ENCODE results near the gene SLC31A2.
A peak's percentile ranks its signal among the peaks of the same experiment; 100 is the strongest.

The SLC31A2 gene

DNA sequence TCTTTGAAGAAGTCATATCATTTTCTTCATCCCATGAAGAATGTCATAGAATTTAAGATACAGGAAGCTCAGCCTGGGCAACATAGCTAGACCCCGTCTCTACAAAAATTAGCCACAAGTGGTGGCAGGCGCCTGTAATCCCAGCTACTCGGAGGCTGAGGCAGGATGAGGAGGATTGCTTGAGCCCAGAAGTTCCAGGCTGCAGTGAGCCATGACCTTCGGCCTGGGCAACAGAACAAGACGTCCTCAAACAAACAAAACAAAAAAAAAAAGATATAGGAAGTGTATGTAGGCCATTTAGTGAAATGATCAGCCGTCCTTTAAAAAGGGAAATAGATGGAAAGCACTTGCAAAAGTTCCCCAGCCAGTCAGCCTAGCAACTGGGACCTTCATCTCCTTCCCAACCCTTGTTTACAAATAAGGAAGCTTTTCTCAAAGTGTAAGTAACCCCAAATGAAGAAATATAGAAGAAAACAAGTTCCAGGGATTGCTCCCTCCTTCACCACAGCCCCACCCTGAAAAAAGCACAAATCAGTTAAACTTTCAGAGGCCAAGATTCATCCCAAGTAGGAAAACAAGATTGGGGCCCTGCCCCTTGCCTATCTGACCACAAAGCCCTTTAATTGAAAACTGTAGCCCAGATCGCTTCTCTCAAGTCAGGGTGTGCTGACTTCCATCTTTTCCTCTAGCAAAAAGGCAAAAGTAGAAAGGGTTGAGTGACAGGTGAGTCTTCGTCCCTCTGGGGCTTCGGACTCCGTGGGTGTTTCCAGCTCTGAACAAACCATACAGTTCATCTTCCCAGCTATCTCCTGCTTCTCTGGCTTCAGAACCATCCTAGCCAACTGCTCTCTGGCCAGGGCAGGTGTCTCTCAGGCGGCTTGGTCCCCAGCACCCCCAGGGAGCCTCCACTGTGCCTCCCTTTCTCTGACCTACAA lies 1.2 kb downstream of the SLC31A2 start:
- TF ChIP-seq ZNF639 (tag by site-specific recombination; IDR thresholded peaks at IDR 0.05) (no peak), ZNF121 (tag by site-specific recombination; IDR thresholded peaks at IDR 0.05) (peak; percentile 88)
- CTCF ChIA-PET, result interaction anchor here (0.7 to 1.3 kb wide), 6 partner anchors 37 to 226 kb away, joined by 3 to 7 read pairs (median 3); partner anchors contain the start of genes CDC26 and PRPF4
- Histone ChIP-seq H3K9me3 (ENCODE audit: control insufficient read depth, insufficient read depth, low read depth, low read length) (no peaks in the 10 kb centered on the region), H3K36me3 (ENCODE audit: control insufficient read depth in 2 of 2, insufficient read depth in 1 of 2, low read length in 2 of 2) (no peaks in the 10 kb centered on the region), H3K4me1 (ENCODE audit: control insufficient read depth, insufficient read depth, low read length) (no peaks in the 10 kb centered on the region), H3K27ac (ENCODE audit: extremely low read depth, low read depth, low read length) (no peak overlapping the region), H3K4me3 (ENCODE audit: low read depth, low read length) (no peak overlapping the region; the same call in 1 of the 2 replicates)
- POLR2A ChIA-PET, result interaction anchor here (0.9 to 1.7 kb wide), 5 partner anchors 18 to 188 kb away, joined by 3 to 20 read pairs (median 4); partner anchors contain the start of genes CDC26, FKBP15, PRPF4 and SLC31A1

- CTCF ChIA-PET, result interaction anchor here (0.9 to 1.3 kb wide), 2 partner anchors 38 to 40 kb away, joined by 5 to 7 read pairs; no protein-coding TSS in a partner anchor
- Histone ChIP-seq H3K9me3 (ENCODE audit: control insufficient read depth, insufficient read depth, low read depth, low read length) (no peaks in the 10 kb centered on the region), H3K4me3 (ENCODE audit: low read depth, low read length) (no peak overlapping the region), H3K4me1 (ENCODE audit: control insufficient read depth, insufficient read depth, low read length) (no peaks in the 10 kb centered on the region), H3K36me3 (ENCODE audit: control insufficient read depth in 2 of 2, insufficient read depth in 1 of 2, low read length in 2 of 2) (no peaks in the 10 kb centered on the region), H3K27ac (ENCODE audit: extremely low read depth, low read depth, low read length) (no peak overlapping the region)
- POLR2A ChIA-PET, result interaction anchor here (0.6 kb wide), 2 partner anchors 14 to 21 kb away, joined by 3 read pairs; no protein-coding TSS in a partner anchor
- no peak for TF ChIP-seq ZNF623 (tag by site-specific recombination; IDR thresholded peaks at IDR 0.05)
- no peak for TF ChIP-seq ZNF624 (tag by site-specific recombination; IDR thresholded peaks at IDR 0.05)
These were observed 1.9 kb downstream of the SLC31A2 start for GRCh38 chr9:113152699-113153098.

GRCh38 chr9:113153599-113153998 lies 2.8 kb downstream of the SLC31A2 start:
- POLR2A ChIA-PET, result interaction anchor here (0.6 kb wide), 1 partner anchor 13 kb away, joined by 3 read pairs; no protein-coding TSS in a partner anchor
- no peaks in the 10 kb centered on the region for H3K4me1 ChIP-seq (ENCODE audit: control insufficient read depth, insufficient read depth, low read length)
- CTCF ChIA-PET, result interaction anchor here (3.8 kb wide), 1 partner anchor 41 kb away, joined by 14 read pairs; no protein-coding TSS in a partner anchor
- peaks cover 0 to 4% of the 10 kb centered on the region in 2 experiments; a peak in 1 of 3 replicates for H3K36me3 ChIP-seq (ENCODE audit: control insufficient read depth in 2 of 2, insufficient read depth in 1 of 2, low read length in 2 of 2)
- H3K27ac ChIP-seq (ENCODE audit: extremely low read depth, low read depth, low read length), result no peak overlapping the region
- TF ChIP-seq SP3 (tag by site-specific recombination; IDR thresholded peaks at IDR 0.05) (no peak), ZNF544 (tag by site-specific recombination; IDR thresholded peaks at IDR 0.05) (no peak), ZNF792 (tag by site-specific recombination; IDR thresholded peaks at IDR 0.05) (no peak), ZNF211 (tag by site-specific recombination; IDR thresholded peaks at IDR 0.05; ENCODE audit: low read depth) (no peak), REST (tag by site-specific recombination; IDR thresholded peaks at IDR 0.05) (no peak), GFI1B (tag by site-specific recombination; IDR thresholded peaks at IDR 0.05) (no peak)
- TF ChIP-seq, protein P1, sequence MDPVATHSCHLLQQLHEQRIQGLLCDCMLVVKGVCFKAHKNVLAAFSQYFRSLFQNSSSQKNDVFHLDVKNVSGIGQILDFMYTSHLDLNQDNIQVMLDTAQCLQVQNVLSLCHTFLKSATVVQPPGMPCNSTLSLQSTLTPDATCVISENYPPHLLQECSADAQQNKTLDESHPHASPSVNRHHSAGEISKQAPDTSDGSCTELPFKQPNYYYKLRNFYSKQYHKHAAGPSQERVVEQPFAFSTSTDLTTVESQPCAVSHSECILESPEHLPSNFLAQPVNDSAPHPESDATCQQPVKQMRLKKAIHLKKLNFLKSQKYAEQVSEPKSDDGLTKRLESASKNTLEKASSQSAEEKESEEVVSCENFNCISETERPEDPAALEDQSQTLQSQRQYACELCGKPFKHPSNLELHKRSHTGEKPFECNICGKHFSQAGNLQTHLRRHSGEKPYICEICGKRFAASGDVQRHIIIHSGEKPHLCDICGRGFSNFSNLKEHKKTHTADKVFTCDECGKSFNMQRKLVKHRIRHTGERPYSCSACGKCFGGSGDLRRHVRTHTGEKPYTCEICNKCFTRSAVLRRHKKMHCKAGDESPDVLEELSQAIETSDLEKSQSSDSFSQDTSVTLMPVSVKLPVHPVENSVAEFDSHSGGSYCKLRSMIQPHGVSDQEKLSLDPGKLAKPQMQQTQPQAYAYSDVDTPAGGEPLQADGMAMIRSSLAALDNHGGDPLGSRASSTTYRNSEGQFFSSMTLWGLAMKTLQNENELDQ (tag by site-specific recombination; IDR thresholded peaks at IDR 0.05; ENCODE audit: low read depth), result no peak
- no peaks in the 10 kb centered on the region for H3K9me3 ChIP-seq (ENCODE audit: control insufficient read depth, insufficient read depth, low read depth, low read length)
- H3K4me3 ChIP-seq (ENCODE audit: low read depth, low read length), result no peak overlapping the region

All from HEK293 (cell line).